Left cardiac atrium (tissue), 4 donors: ENCODE data around the gene CCNQ. TPM values are rescaled to one million over a fixed set of nuclear protein-coding genes. Genes with fewer than 3 reads are reported as not detected.
A peak's percentile ranks its signal among the peaks of the same experiment; 100 is the strongest.
"Not testable (repeated sequence)": the region's sequence is repeated elsewhere in the genome, so short reads cannot be mapped to it uniquely, and the experiment has no call there.

ENCODE experiments used
- ATAC-seq, 2 donors: fragments of 200-7000 bp; cut with Tn5 transposase; one replicate each; pipeline ENCODE4 v1.9.1; 2020; ENCODE audit warnings: mild to moderate bottlenecking in 2 of 2, moderate library complexity in 2 of 2
- DNase-seq: peaks from one replicate; pipeline ENCODE4 v3.0.0-alpha.2; 2020
- intact Hi-C, 2 donors: fragments of 100-400 bp; cut with DNase I; formaldehyde crosslinking; loops; one replicate each; pipeline versions ENCODE4 v1.14.1 to v1.15.1; 2022 to 2023
- total RNA-seq, 2 donors: library from RNA; stranded (reverse); fragmentation: NEBNext Ultra II Directional; extraction: Animal tissue kit (Norgen Biotek cat#: 25700); gene quantifications; one replicate each; pipeline ENCODE4 v1.2.1, GENCODE V29; 2021
- donor health status: DM: no; HTN: yes; CAD: no.
- donor health status: DM: no; HTN: yes; CAD: no; lungs with severe emphysema.
- donor health status: DM: yes; HTN: yes; CAD: no.
- donor health status: Dilated cardiomyopathy.

CCNQ gene
- total RNA-seq, 2 donors from 2014 or later: 31.4 to 31.8 TPM

DNA sequence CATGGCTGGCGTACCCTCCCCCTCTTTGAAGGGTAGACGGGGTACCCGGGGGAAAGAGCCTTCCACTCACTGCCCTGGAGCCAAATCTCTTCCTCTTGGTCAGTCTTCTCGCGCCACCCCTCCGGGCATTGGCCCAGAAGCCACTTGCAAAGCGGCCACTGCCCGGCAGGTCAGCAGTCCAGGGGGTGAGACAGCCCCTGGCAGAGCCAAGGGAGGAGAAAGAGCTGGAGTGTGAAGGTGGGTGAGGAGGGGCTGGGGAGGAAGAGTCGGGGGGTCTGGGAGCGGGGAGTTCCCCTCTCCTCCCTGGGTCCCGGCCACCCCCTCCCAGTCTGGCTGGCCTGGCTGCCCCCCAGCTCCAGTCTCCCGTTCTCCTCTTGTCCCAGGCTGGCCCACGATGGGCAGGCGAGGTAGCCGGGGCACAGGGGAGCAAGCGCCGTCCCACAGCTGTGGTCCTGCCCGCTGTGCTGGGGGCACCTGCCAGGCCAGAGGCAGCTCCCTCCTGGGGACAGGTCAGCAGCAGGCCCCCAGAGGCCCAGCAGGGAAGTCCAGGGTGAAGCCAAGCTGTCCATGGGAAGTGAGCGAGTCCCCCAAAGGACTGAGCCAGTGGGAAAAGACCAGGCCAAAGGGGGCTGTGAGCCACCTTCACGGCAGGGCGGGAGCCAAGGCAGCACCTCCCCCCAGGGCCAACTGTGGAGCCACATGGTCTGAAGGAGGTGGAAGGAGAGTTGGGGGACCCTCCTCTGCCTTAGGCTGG lies 26.5 kb upstream of the CCNQ start:
- ATAC-seq (no peak), DNase-seq (no peak)
- intact Hi-C loops: no loop called here

DNA sequence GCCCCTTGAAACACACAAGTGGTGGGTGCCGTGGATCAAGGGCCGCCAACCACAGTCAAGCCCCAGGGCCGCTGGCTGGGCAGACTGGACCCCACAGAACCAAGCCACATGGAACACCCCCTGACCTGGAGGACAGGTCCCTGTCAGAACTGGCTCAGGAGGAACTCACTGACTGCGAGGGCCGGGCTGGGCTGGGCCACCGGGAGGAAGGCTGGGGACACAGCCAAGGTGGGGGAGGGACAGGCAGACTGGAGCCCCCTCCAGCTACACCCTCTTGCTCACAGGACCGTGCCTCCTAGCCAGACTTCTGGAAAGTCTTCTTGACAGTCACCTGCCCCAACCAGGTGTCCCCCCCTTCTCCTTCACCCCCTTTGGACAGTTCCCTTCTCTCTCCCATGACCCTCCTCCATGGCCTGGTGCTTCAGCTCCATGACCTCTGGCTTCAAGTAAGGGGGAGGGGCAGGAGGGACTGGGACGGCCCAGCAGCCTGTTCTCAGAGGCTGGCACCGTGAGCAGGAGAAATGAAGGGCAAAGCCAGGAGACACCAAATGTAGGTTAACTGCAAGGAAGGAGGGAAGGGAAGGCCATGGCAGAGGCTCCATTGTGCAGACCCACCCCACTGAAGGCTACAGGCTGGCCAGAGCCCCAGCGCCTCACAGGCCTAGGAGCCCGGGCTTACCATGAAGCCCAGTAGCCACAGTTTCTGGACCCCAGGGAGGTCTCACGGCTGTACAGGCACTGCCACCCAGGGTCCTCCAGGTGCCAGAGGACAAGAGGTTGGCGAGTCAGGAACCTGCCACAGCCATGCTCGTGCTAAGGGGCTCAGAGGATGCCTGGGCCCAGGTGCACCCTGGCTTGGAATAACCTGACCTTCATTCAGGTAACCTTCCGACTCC lies 25.5 kb upstream of the CCNQ start:
- intact Hi-C loops: no loop called here
- DNase-seq: no peak

DNA sequence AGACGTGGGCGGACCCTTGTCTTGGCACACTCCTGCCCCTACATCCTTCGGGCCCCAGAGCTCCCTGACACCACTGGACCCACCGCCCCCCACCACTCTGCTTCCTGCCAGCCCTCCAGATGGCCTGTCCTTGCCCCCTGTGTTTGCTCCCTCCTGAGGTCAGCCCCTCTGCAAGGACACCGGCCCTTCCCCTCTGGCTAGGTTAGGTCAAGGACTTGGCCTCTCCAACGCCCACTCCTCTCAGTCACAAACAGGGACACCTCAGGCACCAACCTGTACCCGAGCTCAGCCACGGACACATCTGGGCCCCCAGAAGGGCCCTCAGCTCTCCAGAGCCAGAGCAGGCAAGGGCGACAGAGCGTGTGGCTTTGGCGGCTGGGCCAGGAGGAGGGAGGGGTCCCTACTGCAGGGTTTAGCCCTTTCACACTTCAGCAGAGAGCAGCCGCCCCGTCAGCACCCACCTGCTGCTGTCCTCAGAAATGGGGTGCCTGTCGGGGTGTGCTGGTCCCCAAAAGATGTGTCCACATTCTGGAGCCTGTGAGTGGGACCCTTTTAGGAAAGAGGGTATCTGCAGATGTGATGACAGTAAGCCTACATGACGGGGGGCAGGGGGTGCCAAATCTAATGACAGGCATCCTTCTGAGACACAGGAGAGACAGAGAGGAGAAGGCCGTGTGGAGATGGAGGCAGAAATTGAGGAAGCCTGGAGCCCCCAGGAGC lies 24.5 kb upstream of the CCNQ start:
- no peak for DNase-seq
- intact Hi-C loops: no loop called here
- no peak for ATAC-seq

More for the DNA sequence above, 25.5 kb upstream of the CCNQ start:
- no peak for ATAC-seq

DNA sequence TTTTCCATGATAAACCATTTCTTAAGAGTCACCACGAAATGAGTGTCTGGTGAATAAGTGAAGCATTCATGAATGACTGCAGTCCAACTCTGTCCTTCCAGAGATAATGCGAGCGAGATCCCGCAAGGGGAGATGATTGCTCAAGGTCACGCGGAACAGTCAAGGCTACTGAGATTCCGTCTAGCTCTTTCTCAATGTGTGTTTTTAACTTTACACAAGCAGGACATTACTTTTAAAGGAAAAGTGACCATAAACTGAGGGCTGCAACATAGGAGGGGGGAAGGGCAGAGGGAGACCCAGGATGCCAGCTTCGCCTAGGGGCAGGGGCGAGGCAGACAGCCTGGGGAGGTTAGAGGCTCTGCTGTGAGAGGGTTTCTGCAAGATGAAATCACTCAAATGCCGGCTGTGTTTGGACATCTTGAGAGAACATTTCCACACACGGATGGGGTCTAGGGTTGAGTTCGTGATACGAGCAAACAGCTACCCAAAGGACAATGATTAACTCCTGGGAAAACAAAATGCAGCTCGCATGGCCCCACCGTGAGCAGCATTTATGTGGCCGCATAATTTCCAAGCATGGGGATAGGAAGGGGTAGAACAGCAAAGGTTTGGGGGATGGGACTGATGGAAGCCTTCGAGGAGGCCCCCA lies 23.8 kb upstream of the CCNQ start:
- intact Hi-C loops: no loop called here
- DNase-seq (no peak), ATAC-seq (peak in 1 of 2 donors; percentile 58)

DNA sequence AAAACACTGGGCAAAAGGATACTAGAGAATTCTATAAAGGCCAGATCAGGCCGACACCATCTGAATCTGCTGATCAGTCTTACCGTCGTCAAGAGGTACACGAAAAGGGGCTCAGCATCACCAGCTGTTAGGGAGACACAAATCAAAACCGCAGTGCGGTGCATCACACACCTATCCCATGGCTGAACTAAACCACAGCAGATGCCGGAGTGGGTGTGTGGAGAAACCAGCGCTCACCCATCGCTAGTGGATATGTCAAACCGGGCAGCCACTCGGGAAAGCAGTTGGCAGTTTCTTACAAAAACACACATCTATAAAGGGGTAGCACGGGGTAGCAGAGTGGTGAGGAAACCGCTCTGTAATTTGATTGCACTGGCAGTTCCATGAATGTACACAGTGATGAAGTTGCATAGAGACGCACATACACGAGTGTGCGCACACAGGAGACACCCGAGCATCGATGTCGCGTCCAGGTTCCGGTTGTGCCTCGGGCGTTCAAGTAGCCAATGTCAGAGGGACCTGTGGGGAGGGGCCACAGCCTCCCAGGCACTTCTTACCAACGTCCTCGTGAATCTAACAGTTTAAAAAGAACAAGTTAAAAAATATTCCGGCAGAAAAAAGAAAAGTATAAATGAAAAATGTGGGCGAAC lies 23.1 kb upstream of the CCNQ start:
- no peak for ATAC-seq
- intact Hi-C loops: no loop called here
- no peak for DNase-seq

- DNase-seq (no peak), ATAC-seq (no peak)
- intact Hi-C loops: no loop called here
These were observed 21.6 kb upstream of the CCNQ start for GRCh38 chrX:153620576-153620975.

DNA sequence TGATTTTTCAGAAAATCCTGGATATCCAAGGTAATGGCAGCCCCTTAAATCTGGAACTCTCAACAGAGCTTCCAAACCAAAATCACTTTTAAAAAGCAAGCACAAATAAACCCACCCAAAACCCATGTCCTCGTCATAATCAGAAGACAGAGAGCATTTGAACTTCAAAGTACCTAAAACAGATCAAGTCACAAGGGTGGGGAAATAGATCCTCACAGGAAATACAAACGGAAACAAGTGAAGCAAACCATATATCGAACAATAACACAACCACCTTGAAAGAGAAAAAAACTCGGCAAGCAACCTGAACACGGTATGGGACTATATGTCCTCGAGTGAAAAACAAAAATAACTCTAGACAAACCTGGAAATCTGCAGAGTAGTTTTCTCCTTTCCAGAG lies 15.9 kb upstream of the CCNQ start:
- intact Hi-C loops: loop anchor here in 1 of 2 donors (10.0 kb wide), 1 partner anchor 50 kb away; no protein-coding TSS in a partner anchor

GRCh38 chrX:153612413-153612812 lies 13.5 kb upstream of the CCNQ start:
- DNase-seq: no peak
- no peak for ATAC-seq
- intact Hi-C loops: loop anchor here in 1 of 2 donors (10.0 kb wide), 1 partner anchor 52 kb away; no protein-coding TSS in a partner anchor

More for the DNA sequence above, 15.9 kb upstream of the CCNQ start:
- ATAC-seq (no peak), DNase-seq (no peak)

DNA sequence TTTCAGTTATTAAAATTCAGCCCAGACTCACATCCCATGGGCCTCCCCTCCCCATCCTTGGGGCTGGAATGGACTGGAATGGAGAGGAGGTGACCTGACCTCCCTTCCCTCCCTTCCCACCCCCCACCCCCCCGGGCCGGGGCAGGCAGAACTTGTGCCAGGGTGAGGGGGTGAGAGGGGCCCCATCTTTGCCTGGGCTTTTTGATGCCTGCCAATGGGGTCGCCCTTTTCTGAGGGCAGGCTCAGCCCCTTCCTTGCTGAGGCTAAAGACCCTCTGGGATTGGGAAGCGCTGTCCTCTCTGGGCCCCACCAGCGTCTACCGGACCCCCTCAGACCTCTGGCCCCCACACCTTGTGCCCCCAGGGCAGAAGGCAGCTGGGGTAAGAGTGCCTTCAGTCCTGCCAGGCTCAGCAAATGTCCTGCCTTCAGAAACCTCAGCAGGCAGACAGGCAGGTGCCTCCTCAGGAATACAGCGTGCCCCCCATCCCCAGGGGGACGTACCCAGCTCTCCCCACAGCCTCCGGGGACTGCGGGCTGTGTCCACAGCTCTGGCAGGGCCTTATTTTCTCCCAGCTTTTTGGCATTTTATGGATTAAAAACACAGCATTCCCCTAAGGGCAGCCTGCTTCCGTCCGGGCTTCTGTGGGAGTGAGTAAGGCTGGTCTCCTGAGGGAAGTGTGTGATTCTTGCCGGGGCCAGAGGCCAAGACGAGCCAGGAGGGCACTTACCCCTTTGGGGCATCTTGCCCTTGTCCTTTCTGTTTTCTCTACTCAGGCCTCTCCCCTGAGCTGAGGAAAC lies 12.6 kb upstream of the CCNQ start:
- ATAC-seq (no peak), DNase-seq (no peak)
- intact Hi-C loops: loop anchor here in 1 of 2 donors (10.0 kb wide), 1 partner anchor 53 kb away; no protein-coding TSS in a partner anchor

GRCh38 chrX:153610836-153611213 lies 11.9 kb upstream of the CCNQ start:
- ATAC-seq (no peak), DNase-seq (no peak)
- intact Hi-C loops: loop anchor here in 1 of 2 donors (10.0 kb wide), 1 partner anchor 54 kb away; no protein-coding TSS in a partner anchor

DNA sequence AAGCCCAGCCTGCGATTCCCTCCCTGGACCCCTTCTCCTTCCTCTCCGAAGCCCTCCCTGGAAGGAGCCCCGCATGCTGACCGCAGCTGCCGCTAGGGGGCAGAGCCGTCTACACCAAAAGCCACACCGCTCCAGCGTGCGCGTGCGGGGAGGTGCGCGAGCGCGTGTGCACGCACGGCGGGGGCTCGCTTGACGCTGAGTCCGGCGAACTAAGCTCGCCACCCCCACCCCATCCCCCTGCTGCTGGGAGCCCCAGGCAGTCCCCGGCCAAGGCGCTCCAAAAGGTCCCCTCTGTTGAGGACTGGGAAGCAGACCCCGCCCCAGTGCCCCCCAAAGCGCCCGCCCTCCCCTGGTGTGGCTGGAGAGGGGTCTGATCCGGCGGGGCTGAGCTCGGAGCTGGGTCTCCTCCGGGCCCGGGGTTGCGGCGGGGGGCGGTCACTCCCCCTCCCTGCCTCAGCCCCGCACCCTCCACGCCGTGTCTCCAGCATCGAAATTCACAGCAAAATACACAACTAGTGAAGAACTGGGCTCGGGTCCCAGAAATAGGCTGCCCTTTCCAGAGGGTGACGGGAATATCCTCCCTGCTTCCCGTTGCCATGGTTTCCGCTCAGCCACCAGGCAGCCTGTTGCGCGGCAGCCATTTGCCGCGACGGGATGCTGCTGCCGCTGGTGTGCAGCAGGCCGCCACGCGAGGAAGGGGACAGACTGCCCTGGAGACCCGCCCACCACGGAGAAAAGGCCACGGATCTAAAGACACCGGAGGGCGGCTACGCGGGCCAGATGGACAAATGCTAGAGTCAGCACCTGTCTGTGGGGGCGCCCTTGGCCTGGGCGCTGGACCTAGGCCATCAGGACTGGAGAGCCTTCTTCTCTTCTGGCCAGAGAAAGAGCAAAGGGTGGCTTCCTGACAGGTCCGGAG lies 11.2 kb upstream of the CCNQ start:
- peak; percentile 95 to 99 for ATAC-seq

DNA sequence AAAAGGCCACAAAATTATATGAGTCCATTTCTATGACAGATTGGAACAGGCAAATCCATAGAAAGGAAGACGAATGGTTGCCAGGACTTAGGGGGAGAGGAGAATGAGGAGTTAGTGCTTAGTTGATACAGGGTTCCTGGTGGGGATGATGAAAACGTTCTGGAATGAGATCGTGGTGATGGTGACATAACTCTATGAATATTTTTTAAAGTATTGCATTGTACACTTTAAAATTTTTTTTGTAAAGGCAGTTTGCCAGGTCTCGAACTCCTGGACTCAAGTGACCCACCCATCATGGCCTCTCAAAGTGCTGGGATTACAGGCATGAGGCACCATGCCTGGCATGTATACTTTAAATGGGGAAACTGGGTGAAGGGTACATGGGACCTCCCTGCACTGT lies 9.9 kb upstream of the CCNQ start:
- ATAC-seq (no peak), DNase-seq (no peak)
- intact Hi-C loops: no loop called here

More for the DNA sequence above, 11.2 kb upstream of the CCNQ start:
- peak; percentile 75 for DNase-seq
- intact Hi-C loops: loop anchor here in 1 of 2 donors (10.0 kb wide), 1 partner anchor 55 kb away; no protein-coding TSS in a partner anchor

DNA sequence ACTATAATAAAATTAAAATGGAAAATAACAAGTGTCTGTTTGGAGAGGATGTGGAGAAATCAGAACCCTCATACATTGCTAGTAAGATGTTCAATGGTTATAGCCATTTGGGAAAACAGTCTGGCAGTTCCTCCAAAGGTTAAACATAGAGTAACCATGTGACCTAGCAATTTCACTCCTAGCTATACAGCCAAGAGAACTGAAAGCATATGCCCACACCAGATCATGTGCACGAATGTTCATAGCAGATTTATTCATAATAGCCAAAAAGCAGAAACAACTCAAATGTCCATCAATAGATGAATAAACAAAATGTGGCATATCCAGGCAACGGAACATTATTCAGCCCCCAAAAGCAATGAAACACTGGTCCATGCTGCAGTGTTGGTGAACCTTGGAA lies 9.4 kb upstream of the CCNQ start:
- ATAC-seq (no peak), DNase-seq (no peak)
- intact Hi-C loops: no loop called here

- intact Hi-C loops: no loop called here
- DNase-seq (no peak), ATAC-seq (no peak)
These were observed 7.6 kb upstream of the CCNQ start for GRCh38 chrX:153606503-153606902.

DNA sequence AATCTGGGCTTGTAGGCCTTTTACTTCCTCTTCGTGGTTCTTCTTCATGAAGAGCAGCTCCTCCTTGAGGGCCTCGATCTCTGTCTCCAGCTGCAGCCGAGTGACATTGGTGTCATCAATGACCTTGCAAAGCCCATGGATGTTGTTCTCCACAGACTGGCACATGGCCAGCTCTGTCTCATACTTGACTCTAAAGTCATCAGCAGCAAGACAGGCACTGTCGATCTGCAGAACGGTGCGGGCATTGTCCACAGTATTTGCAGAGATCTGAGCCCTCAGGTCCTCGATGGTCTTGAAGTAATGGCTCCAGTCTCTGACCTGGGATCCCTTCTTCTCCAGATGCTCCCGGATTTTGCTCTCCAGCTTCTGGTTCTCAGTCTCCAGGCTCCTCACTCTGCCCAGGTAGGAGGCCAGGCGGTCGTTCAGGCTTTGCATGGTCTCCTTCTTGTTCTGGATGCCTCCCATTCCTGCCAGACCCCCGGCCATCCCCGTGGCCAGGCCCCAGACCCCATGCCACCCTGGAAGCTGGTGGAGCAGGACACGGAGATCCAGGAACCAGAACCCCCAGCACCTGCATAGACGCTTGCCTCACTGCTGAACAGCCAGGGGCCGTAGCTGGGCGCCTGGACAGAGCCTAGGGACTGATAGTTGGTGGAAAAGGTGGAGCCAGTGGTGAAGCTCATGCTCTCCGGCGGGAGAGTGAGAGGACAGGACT lies 5.9 kb upstream of the CCNQ start:
- ATAC-seq, DNase-seq, intact Hi-C loops: not testable (repeated sequence)

- intact Hi-C loops: no loop called here
- ATAC-seq (no peak), DNase-seq (no peak)
These were observed 4.3 kb upstream of the CCNQ start for GRCh38 chrX:153603131-153603656.
